ENCODE data around the gene TMEFF2.

DNA sequence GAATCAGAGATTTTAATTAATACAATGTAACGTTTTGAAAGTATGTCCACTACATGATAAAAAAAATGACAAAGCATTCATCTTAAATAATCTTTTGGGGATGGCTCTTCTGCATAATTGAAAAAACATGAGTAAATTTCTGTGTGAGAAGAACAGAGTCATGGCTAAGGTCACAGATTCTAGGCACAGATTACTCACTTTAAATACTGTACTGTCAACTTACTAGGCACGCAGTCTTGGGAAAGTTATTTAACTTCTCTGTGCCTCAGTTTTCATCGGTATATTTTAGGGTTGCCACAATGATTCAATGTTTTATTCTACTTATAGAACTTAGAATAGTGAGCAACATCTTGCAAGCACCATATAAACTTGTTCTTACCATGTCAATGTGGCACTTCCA, 49.2 kb downstream of the TMEFF2 start:
- TF ChIP-seq, protein P1, sequence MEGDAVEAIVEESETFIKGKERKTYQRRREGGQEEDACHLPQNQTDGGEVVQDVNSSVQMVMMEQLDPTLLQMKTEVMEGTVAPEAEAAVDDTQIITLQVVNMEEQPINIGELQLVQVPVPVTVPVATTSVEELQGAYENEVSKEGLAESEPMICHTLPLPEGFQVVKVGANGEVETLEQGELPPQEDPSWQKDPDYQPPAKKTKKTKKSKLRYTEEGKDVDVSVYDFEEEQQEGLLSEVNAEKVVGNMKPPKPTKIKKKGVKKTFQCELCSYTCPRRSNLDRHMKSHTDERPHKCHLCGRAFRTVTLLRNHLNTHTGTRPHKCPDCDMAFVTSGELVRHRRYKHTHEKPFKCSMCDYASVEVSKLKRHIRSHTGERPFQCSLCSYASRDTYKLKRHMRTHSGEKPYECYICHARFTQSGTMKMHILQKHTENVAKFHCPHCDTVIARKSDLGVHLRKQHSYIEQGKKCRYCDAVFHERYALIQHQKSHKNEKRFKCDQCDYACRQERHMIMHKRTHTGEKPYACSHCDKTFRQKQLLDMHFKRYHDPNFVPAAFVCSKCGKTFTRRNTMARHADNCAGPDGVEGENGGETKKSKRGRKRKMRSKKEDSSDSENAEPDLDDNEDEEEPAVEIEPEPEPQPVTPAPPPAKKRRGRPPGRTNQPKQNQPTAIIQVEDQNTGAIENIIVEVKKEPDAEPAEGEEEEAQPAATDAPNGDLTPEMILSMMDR (IDR thresholded peaks at IDR 0.05): no peak
- TF ChIP-seq POLR2A (IDR thresholded peaks at IDR 0.05): no peak
